SJCRH30 (cell line): ENCODE data around the gene RGS10. TPM values are rescaled to one million over a fixed set of nuclear protein-coding genes. Genes with fewer than 3 reads are reported as not detected.

ENCODE experiments used
- DNase-seq, 2 experiments: peaks; one replicate each; pipeline ENCODE4 v3.0.0-alpha.2; 2015 to 2020
- H3K27ac ChIP-seq: fragments of 250-450 bp; sonication (Bioruptor Pico); 2 replicates; pipeline ENCODE4 v1.5.1; 2020; ENCODE audit warnings: mild to moderate bottlenecking, moderate library complexity
- H3K27me3 ChIP-seq: fragments of 250-450 bp; sonication (Bioruptor Pico); 2 replicates; pipeline ENCODE4 v1.5.1; 2020; ENCODE audit warnings: mild to moderate bottlenecking, moderate library complexity
- H3K36me3 ChIP-seq: fragments of 250-450 bp; sonication (Bioruptor Pico); 2 replicates; pipeline ENCODE4 v1.5.1; 2020; ENCODE audit warnings: mild to moderate bottlenecking, moderate library complexity
- H3K4me1 ChIP-seq: fragments of 250-450 bp; sonication (Bioruptor Pico); 2 replicates; pipeline ENCODE4 v1.5.1; 2020; ENCODE audit warnings: mild to moderate bottlenecking, moderate library complexity
- H3K4me3 ChIP-seq: fragments of 250-450 bp; sonication (Bioruptor Pico); 2 replicates; pipeline ENCODE4 v1.5.1; 2020; ENCODE audit warnings: mild to moderate bottlenecking, moderate library complexity
- H3K9me3 ChIP-seq: fragments of 250-450 bp; sonication (Bioruptor Pico); replicated peaks from 2 replicates; pipeline ENCODE4 v1.5.1; 2020; ENCODE audit warnings: mild to moderate bottlenecking, moderate library complexity
- total RNA-seq: library from RNA; depleted of rRNA; stranded (reverse); fragments of >200 nt; shearing (Covaris generic); gene quantifications from 2 replicates; pipeline ENCODE4 v1.2.3, GENCODE V29; 2014; rRNA removed

RGS10 gene
- total RNA-seq, 1 experiment from 2014 or later: not detected

GRCh38 chr10:119454990-119455389 is 87.5 kb downstream of the RGS10 start:
- Histone ChIP-seq H3K4me1 (peaks cover 18% of the 10 kb centered on the region), H3K27me3 (no peaks in the 10 kb centered on the region), H3K4me3 (no peak overlapping the region), H3K36me3 (no peaks in the 10 kb centered on the region), H3K27ac (no peak overlapping the region), H3K9me3 (no peaks in the 10 kb centered on the region)
- DNase-seq: no peak

GRCh38 chr10:119454316-119454715 is 88.2 kb downstream of the RGS10 start:
- Histone ChIP-seq H3K4me3 (no peak overlapping the region), H3K27me3 (no peaks in the 10 kb centered on the region), H3K27ac (no peak overlapping the region), H3K9me3 (no peaks in the 10 kb centered on the region), H3K36me3 (no peaks in the 10 kb centered on the region), H3K4me1 (peaks cover 21% of the 10 kb centered on the region)
- no peak for DNase-seq

- Histone ChIP-seq H3K9me3 (no peaks in the 10 kb centered on the region), H3K27me3 (no peaks in the 10 kb centered on the region), H3K4me3 (no peak overlapping the region), H3K36me3 (no peaks in the 10 kb centered on the region), H3K4me1 (0 out of 2 replicates have a peak, but pooled peaks cover 13% of the 10 kb centered on the region), H3K27ac (no peak overlapping the region)
- no peak for DNase-seq
Observed at GRCh38 chr10:119453313-119453712, 89.2 kb downstream of the RGS10 start.

GRCh38 chr10:119452396-119452795 is 90.1 kb downstream of the RGS10 start:
- no peak for DNase-seq
- H3K4me1 ChIP-seq: 0 out of 2 replicates have a peak, but pooled peaks cover 9% of the 10 kb centered on the region

GRCh38 chr10:119451300-119451896 is 91.1 kb downstream of the RGS10 start:
- H3K9me3 ChIP-seq: no peaks in the 10 kb centered on the region
- no peak overlapping the region for H3K27ac ChIP-seq
- H3K4me1 ChIP-seq: 0 out of 2 replicates have a peak, but pooled peaks cover 9% of the 10 kb centered on the region
- no peak for DNase-seq
- H3K4me3 ChIP-seq: no peak overlapping the region
- no peaks in the 10 kb centered on the region for H3K36me3 ChIP-seq
- no peaks in the 10 kb centered on the region for H3K27me3 ChIP-seq

More at GRCh38 chr10:119452396-119452795, 90.1 kb downstream of the RGS10 start:
- H3K27ac ChIP-seq: no peak overlapping the region
- H3K27me3 ChIP-seq: no peaks in the 10 kb centered on the region
- H3K4me3 ChIP-seq: no peak overlapping the region
- no peaks in the 10 kb centered on the region for H3K9me3 ChIP-seq
- H3K36me3 ChIP-seq: no peaks in the 10 kb centered on the region

- Histone ChIP-seq H3K4me1 (0 out of 2 replicates have a peak, but pooled peaks cover 9% of the 10 kb centered on the region), H3K9me3 (no peaks in the 10 kb centered on the region), H3K4me3 (no peak overlapping the region), H3K36me3 (no peaks in the 10 kb centered on the region), H3K27me3 (no peaks in the 10 kb centered on the region), H3K27ac (no peak overlapping the region)
- DNase-seq: no peak
Observed at GRCh38 chr10:119450606-119451299, 91.8 kb downstream of the RGS10 start.

Other genes with a start within 250 kb of the RGS10 start
- 78.8 and 97.6 TPM in 2 replicates for gene TIAL1, start 54.2 kb upstream of the RGS10 start, total RNA-seq
- gene BAG3, start 108.7 kb upstream of the RGS10 start, total RNA-seq: 12.5 and 13.4 TPM in 2 replicates
- gene INPP5F, start 183.3 kb upstream of the RGS10 start, total RNA-seq: 11.5 and 13.8 TPM in 2 replicates